WTC11 (cell line): ENCODE results near the gene NLGN1.

Experiments used
- ESRRA ChIP-seq: sonication (generic); formaldehyde crosslinking; IDR thresholded peaks from 2 replicates; pipeline ENCODE4 v1.8.1; 2022; ENCODE audit warnings: mild to moderate bottlenecking, missing genetic modification reagents, borderline replicate concordance
- MAX ChIP-seq: sonication (generic); formaldehyde crosslinking; IDR thresholded peaks from 2 replicates; pipeline ENCODE4 v1.8.0; 2022; ENCODE audit warnings: mild to moderate bottlenecking, missing genetic modification reagents
- TEAD1 ChIP-seq: sonication (generic); formaldehyde crosslinking; IDR thresholded peaks from 2 replicates; pipeline ENCODE4 v1.8.0; 2022; ENCODE audit warnings: mild to moderate bottlenecking, missing genetic modification reagents
- ZBTB43 ChIP-seq: sonication (generic); formaldehyde crosslinking; IDR thresholded peaks from 2 replicates; pipeline ENCODE4 v1.8.1; 2023; ENCODE audit warnings: mild to moderate bottlenecking, missing genetic modification reagents

- TF ChIP-seq TEAD1 (CRISPR knock-in tag) (no peak), ZBTB43 (no peak), ESRRA (CRISPR knock-in tag) (no peak), MAX (no peak)
Measured at GRCh38 chr3:173700336-173700735, 302.8 kb downstream of the NLGN1 start.
